PC-9 (cell line): ENCODE results near the gene SIRT2. TPM values are rescaled to one million over a fixed set of nuclear protein-coding genes. Genes with fewer than 3 reads are reported as not detected.

ENCODE experiments used
- BruUV-seq: library from RNA; stranded (reverse); fragments of 400-500 nt; replicated peaks from 2 replicates; lab custom pipeline; 2021; lab: Mats Ljungman, UMichigan
- CTCF ChIA-PET: fragments of 300-600 bp; sonication (Branson Sonifier 250); formaldehyde crosslinking; loops from one replicate; lab custom pipeline; 2022; ENCODE audit warnings: antibody characterized with exemption; lab: Charles Lee
- POLR2A ChIA-PET: fragments of 300-600 bp; sonication (Branson Sonifier 250); formaldehyde crosslinking; loops from one replicate; lab custom pipeline; 2022; ENCODE audit warnings: antibody characterized with exemption; ENCODE audit not compliant: unreplicated experiment; lab: Charles Lee
- DNase-seq, 2 experiments: peaks; one replicate each; pipeline versions ENCODE4 v3.0.0 to v3.0.0-alpha.2; 2015 to 2022; ENCODE audit warnings: mixed read lengths in 1 of 2
- H2AFZ ChIP-seq: fragments of 200-600 bp; sonication (generic); 2 replicates; pipeline ENCODE4 v1.8.1; 2017; ENCODE audit warnings: antibody characterized with exemption
- H3F3A ChIP-seq: fragments of 200-600 bp; sonication (generic); 2 replicates; pipeline ENCODE4 v1.8.1; 2017; ENCODE audit warnings: antibody characterized with exemption, mild to moderate bottlenecking, low read depth; ENCODE audit not compliant: insufficient read depth
- H3K27ac ChIP-seq: fragments of 200-600 bp; sonication (generic); 2 replicates; pipeline ENCODE4 v1.6.1; 2016; ENCODE audit warnings: mixed run types
- H3K27me3 ChIP-seq: fragments of 200-600 bp; sonication (generic); 2 replicates; pipeline ENCODE4 v1.6.1; 2016; ENCODE audit warnings: low read depth, mixed run types; ENCODE audit not compliant: insufficient read depth
- H3K36me3 ChIP-seq: fragments of 200-600 bp; sonication (generic); 2 replicates; pipeline ENCODE4 v1.6.1; 2016; ENCODE audit warnings: low read depth, mixed run types
- H3K4me1 ChIP-seq: fragments of 200-600 bp; sonication (generic); replicated peaks from 2 replicates; pipeline ENCODE4 v1.6.1; 2016; ENCODE audit warnings: mixed run types; ENCODE audit not compliant: insufficient read depth
- H3K4me2 ChIP-seq: fragments of 200-600 bp; sonication (generic); 2 replicates; pipeline ENCODE4 v1.6.1; 2017; ENCODE audit warnings: mixed run types
- H3K4me3 ChIP-seq: fragments of 200-600 bp; sonication (generic); 2 replicates; pipeline ENCODE4 v1.6.1; 2016; ENCODE audit warnings: mixed run types
- H3K79me2 ChIP-seq: fragments of 200-600 bp; sonication (generic); 2 replicates; pipeline ENCODE4 v1.6.1; 2017; ENCODE audit warnings: low read depth, mixed run types
- H3K9me2 ChIP-seq: fragments of 200-600 bp; sonication (generic); 2 replicates; pipeline ENCODE4 v1.8.1; 2017; ENCODE audit warnings: mild to moderate bottlenecking; ENCODE audit not compliant: insufficient read depth
- H3K9me3 ChIP-seq: fragments of 200-600 bp; sonication (generic); 2 replicates; pipeline ENCODE4 v1.8.1; 2016; ENCODE audit warnings: low read depth; ENCODE audit not compliant: insufficient read depth
- H4K20me1 ChIP-seq: fragments of 200-600 bp; sonication (generic); 2 replicates; pipeline ENCODE4 v1.8.1; 2017; ENCODE audit not compliant: insufficient read depth
- CTCF ChIP-seq: fragments of 200-600 bp; sonication (generic); conservative IDR thresholded peaks from 2 replicates; pipeline ENCODE4 v1.6.1; 2017; ENCODE audit warnings: mixed run types, antibody characterized with exemption, mild to moderate bottlenecking, moderate library complexity
- EZH2 ChIP-seq: fragments of 200-600 bp; sonication (generic); IDR thresholded peaks from 2 replicates; pipeline ENCODE4 v1.8.0; 2017; ENCODE audit warnings: antibody characterized with exemption, low read depth
- intact Hi-C: fragments of 100-400 bp; cut with micrococcal nuclease; formaldehyde crosslinking; loops from one replicate; pipeline ENCODE4 v1.10.0; 2022; ENCODE audit not compliant: unreplicated experiment
- total RNA-seq: library from RNA; stranded (reverse); gene quantifications from 2 replicates; pipeline ENCODE4 v1.2.3, GENCODE V29; 2021

SIRT2 gene
- total RNA-seq, 1 experiment from 2014 or later: 32.9 TPM

- Histone ChIP-seq H3K4me1 (no peaks in the 10 kb centered on the region), H3K4me3 (no peak overlapping the region), H3K4me2 (no peak overlapping the region), H3K79me2 (no peaks in the 10 kb centered on the region), H3F3A (peaks cover 8% of the 10 kb centered on the region; the same call in 1 of the 2 replicates), H3K9me2 (no peaks in the 10 kb centered on the region), H3K9me3 (no peaks in the 10 kb centered on the region), H4K20me1 (no peaks in the 10 kb centered on the region), H3K27ac (no peak overlapping the region), H3K36me3 (no peaks in the 10 kb centered on the region), H2AFZ (no peak overlapping the region), H3K27me3 (no peaks in the 10 kb centered on the region)
- POLR2A ChIA-PET: no interaction called here
- CTCF ChIA-PET: no interaction called here
- intact Hi-C loops: no loop called here
- no peak for DNase-seq
- TF ChIP-seq CTCF (no peak), EZH2 (no peak)
- no TSS peak for BruUV-seq
These were observed 46.3 kb upstream of the SIRT2 start for GRCh38 chr19:38945562-38946228.

GRCh38 chr19:38944981-38945506 is 45.6 kb upstream of the SIRT2 start:
- Histone ChIP-seq H3K4me2 (no peak overlapping the region), H3K4me3 (no peak overlapping the region), H3K27ac (no peak overlapping the region), H2AFZ (no peak overlapping the region), H4K20me1 (no peaks in the 10 kb centered on the region), H3K36me3 (no peaks in the 10 kb centered on the region), H3K9me2 (no peaks in the 10 kb centered on the region), H3K4me1 (no peaks in the 10 kb centered on the region), H3K9me3 (no peaks in the 10 kb centered on the region), H3K27me3 (no peaks in the 10 kb centered on the region), H3K79me2 (no peaks in the 10 kb centered on the region), H3F3A (peaks cover 8% of the 10 kb centered on the region; the same call in 1 of the 2 replicates)
- no peak for DNase-seq
- TF ChIP-seq EZH2: no peak
- no peak for TF ChIP-seq CTCF
- ChIA-PET CTCF (no interaction called here), POLR2A (interaction anchor here (0.6 kb wide), 1 partner anchor 421 kb away, joined by 4 read pairs; no protein-coding TSS in a partner anchor)
- no TSS peak for BruUV-seq
- intact Hi-C loops: no loop called here

GRCh38 chr19:38942471-38943181 is 43.2 kb upstream of the SIRT2 start:
- intact Hi-C loops: no loop called here
- DNase-seq: no peak
- Histone ChIP-seq H3K36me3 (no peaks in the 10 kb centered on the region), H3K27me3 (no peaks in the 10 kb centered on the region), H3K27ac (no peak overlapping the region), H3K4me3 (no peak overlapping the region), H3K9me2 (no peaks in the 10 kb centered on the region), H3K4me2 (no peak overlapping the region), H3K79me2 (no peaks in the 10 kb centered on the region), H3F3A (peaks cover 3% of the 10 kb centered on the region; the same call in 1 of the 2 replicates), H3K9me3 (no peaks in the 10 kb centered on the region), H4K20me1 (no peaks in the 10 kb centered on the region), H2AFZ (no peak overlapping the region), H3K4me1 (no peaks in the 10 kb centered on the region)
- CTCF ChIA-PET: interaction anchor here (0.7 kb wide), 1 partner anchor 24 kb away, joined by 10 read pairs; no protein-coding TSS in a partner anchor
- TF ChIP-seq EZH2 (no peak), CTCF (no peak)
- POLR2A ChIA-PET: no interaction called here
- no TSS peak for BruUV-seq
